ENCODE results near the gene SETD7.

Gene SETD7

DNA sequence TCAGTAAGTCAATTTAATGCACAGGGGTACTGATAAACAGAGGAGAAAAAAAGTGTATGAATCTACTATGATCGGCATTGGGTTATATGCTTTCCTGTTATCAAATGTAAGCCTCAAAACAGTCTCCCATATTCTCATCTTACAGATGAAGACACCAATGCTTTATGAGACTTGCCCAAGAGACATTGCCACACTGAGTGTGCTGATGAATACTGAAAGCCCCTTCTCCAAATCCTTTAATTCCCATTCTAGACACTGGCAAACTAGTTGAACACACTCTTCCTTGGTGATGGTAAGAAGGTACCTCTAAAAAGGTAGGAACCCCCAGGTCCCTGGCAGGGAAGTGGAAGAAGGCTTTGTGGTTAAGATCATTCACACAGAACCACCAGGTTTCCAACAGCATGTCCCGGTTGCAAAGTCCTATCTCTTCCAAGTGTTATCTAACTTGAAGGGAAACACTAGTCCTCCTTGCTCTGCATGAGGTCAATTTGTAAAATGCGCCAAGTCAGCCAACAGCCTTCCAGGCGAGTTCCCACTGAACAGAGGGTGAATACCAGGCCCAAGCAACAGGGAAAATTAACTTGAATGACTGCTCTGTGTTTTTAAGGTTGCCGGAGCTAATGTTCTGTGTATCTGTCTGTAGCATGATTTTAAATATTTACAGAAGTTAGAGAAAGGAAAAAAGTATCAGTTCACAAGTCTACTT, 5.1 kb downstream of the SETD7 start:
- Histone ChIP-seq H3K4me3 (ENCODE audit: low read length) (no peak overlapping the region), H3K27me3 (ENCODE audit: control insufficient read depth, insufficient read depth, low read length) (no peaks in the 10 kb centered on the region), H3K9me3 (ENCODE audit: control insufficient read depth, insufficient read depth, low read length) (no peaks in the 10 kb centered on the region), H3K27ac (ENCODE audit: low read length) (no peak overlapping the region), H3K4me1 (ENCODE audit: control insufficient read depth, insufficient read depth, low read length) (no peaks in the 10 kb centered on the region), H3K36me3 (ENCODE audit: control insufficient read depth, insufficient read depth, low read length) (no peaks in the 10 kb centered on the region)
- no CpG with 5 or more reads among the region's 5 CpGs for WGBS (ENCODE audit: insufficient coverage, insufficient read length)
- DNase-seq (ENCODE audit: low read depth, low spot score) = no peak

DNA sequence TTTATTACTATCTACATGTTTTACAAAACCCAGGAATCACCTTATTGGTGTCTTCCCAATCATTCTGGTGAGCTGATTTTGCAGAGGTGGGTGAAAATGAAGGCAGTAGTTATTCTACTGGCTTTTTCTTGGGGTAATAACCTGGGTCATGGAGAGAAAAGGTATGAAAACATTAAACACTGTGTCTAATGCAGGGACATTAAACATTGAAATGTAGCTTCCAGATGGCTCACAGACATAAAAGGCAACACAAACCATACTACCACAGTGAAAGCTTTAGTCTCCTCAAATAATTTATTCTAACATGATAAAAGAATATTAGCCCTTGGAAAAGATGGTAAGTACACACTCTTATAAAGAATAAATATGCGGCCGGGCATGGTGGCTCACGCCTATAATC, 8.0 kb downstream of the SETD7 start:
- no CpG with 5 or more reads among the region's 3 CpGs for WGBS (ENCODE audit: insufficient coverage, insufficient read length)
- H3K4me3 ChIP-seq (ENCODE audit: low read length) = no peak overlapping the region

DNA sequence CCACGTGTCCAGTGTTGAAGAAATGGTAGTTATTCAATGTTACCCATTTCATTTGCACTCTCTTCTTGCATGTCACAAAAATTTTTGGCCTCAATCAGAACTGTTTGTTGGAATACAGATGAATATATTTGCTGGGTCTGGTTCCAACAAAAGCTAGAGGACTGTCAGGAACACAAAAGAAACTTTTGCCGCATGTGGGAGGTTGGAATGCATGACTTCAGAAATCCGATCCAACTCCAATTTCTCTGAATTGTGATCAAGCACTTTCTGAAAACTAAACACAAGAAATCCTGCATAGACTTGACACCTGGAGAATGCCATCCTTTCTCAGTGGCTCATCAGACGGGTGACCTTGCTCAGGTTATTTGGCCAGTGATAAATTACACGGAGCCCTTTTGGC, 15.4 kb downstream of the SETD7 start:
- Histone ChIP-seq H3K36me3 (ENCODE audit: control insufficient read depth, insufficient read depth, low read length) (no peaks in the 10 kb centered on the region), H3K4me1 (ENCODE audit: control insufficient read depth, insufficient read depth, low read length) (no peaks in the 10 kb centered on the region), H3K4me3 (ENCODE audit: low read length) (no peak overlapping the region), H3K27ac (ENCODE audit: low read length) (no peak overlapping the region), H3K9me3 (ENCODE audit: control insufficient read depth, insufficient read depth, low read length) (no peaks in the 10 kb centered on the region), H3K27me3 (ENCODE audit: control insufficient read depth, insufficient read depth, low read length) (no peaks in the 10 kb centered on the region)
- WGBS (ENCODE audit: insufficient coverage, insufficient read length) = no CpG with 5 or more reads among the region's 5 CpGs
- no peak for DNase-seq (ENCODE audit: low read depth, low spot score)

More for the DNA sequence above, 8.0 kb downstream of the SETD7 start:
- no peaks in the 10 kb centered on the region for H3K36me3 ChIP-seq (ENCODE audit: control insufficient read depth, insufficient read depth, low read length)
- DNase-seq (ENCODE audit: low read depth, low spot score) = no peak
- no peaks in the 10 kb centered on the region for H3K4me1 ChIP-seq (ENCODE audit: control insufficient read depth, insufficient read depth, low read length)
- no peak overlapping the region for H3K27ac ChIP-seq (ENCODE audit: low read length)
- no peaks in the 10 kb centered on the region for H3K27me3 ChIP-seq (ENCODE audit: control insufficient read depth, insufficient read depth, low read length)
- H3K9me3 ChIP-seq (ENCODE audit: control insufficient read depth, insufficient read depth, low read length) = no peaks in the 10 kb centered on the region

DNA sequence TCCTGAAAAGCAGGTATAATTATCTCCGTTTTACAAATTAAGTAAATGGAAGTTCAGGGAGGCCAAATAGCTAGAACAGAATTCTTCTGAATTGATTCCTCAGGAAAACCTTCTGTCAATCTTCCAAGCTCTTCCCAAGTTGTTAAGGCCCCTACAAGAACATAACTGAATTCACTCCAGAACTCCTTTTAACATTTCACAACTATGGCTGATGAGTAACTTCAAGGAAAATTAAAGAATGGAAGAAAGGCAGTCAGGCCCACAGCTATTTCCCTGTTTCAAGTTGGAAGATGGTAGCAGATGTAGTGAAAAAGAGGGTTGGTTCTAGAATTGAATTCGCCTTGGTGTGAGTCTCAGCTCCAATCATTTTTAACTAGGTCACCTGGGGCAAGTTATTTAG, 15.9 kb downstream of the SETD7 start:
- DNase-seq (ENCODE audit: low read depth, low spot score) = no peak
- Histone ChIP-seq H3K9me3 (ENCODE audit: control insufficient read depth, insufficient read depth, low read length) (no peaks in the 10 kb centered on the region), H3K27me3 (ENCODE audit: control insufficient read depth, insufficient read depth, low read length) (no peaks in the 10 kb centered on the region), H3K36me3 (ENCODE audit: control insufficient read depth, insufficient read depth, low read length) (no peaks in the 10 kb centered on the region), H3K4me3 (ENCODE audit: low read length) (no peak overlapping the region), H3K27ac (ENCODE audit: low read length) (no peak overlapping the region), H3K4me1 (ENCODE audit: control insufficient read depth, insufficient read depth, low read length) (no peaks in the 10 kb centered on the region)
- WGBS (ENCODE audit: insufficient coverage, insufficient read length) = no CpG with 5 or more reads among the region's 2 CpGs

DNA sequence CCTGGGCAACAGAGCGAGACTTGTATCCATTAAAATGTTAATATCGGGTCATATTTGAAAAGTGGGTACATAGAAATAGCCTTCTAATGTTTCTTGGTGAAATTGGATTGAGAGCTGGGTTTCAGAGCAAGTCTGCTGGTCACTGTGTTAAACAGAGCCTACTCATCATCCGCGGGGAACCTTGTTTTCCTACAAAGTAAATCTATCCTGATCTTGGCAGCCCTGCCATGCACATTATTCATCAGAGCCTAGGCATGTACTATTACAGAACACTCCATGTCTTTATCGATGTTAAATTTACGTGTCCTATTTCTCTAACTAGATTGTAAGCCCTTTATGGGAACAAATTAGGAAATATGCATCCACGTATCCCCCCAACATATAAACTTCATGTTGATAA, 18.7 kb downstream of the SETD7 start:
- H3K27ac ChIP-seq (ENCODE audit: low read length) = no peak overlapping the region
- no peaks in the 10 kb centered on the region for H3K27me3 ChIP-seq (ENCODE audit: control insufficient read depth, insufficient read depth, low read length)
- no peak for DNase-seq (ENCODE audit: low read depth, low spot score)
- no peaks in the 10 kb centered on the region for H3K9me3 ChIP-seq (ENCODE audit: control insufficient read depth, insufficient read depth, low read length)
- H3K36me3 ChIP-seq (ENCODE audit: control insufficient read depth, insufficient read depth, low read length) = no peaks in the 10 kb centered on the region
- no peaks in the 10 kb centered on the region for H3K4me1 ChIP-seq (ENCODE audit: control insufficient read depth, insufficient read depth, low read length)
- no CpG with 5 or more reads among the region's 7 CpGs for WGBS (ENCODE audit: insufficient coverage, insufficient read length)
- no peak overlapping the region for H3K4me3 ChIP-seq (ENCODE audit: low read length)

DNA sequence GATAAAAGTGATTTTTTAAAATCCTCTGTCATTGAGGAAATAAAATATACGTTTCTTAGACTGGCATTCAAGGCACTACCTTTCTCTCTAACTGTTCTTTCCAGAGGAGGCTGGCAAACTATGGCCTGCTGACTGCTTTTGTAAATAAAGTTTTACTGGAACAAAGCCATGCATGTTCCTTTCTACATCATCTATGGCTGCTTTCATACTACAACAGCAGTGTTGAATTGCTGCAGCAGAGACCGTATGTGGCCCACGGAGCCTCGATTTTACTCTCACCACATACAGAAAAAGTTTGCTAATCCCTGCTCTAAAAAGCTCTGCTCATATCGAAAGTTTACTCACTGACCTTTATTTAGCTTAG, 20.2 kb downstream of the SETD7 start:
- H3K27me3 ChIP-seq (ENCODE audit: control insufficient read depth, insufficient read depth, low read length) = no peaks in the 10 kb centered on the region
- no peaks in the 10 kb centered on the region for H3K9me3 ChIP-seq (ENCODE audit: control insufficient read depth, insufficient read depth, low read length)
- no peak overlapping the region for H3K27ac ChIP-seq (ENCODE audit: low read length)
- no peak for DNase-seq (ENCODE audit: low read depth, low spot score)
- WGBS (ENCODE audit: insufficient coverage, insufficient read length) = no CpG with 5 or more reads among the region's 5 CpGs
- no peak overlapping the region for H3K4me3 ChIP-seq (ENCODE audit: low read length)
- no peaks in the 10 kb centered on the region for H3K36me3 ChIP-seq (ENCODE audit: control insufficient read depth, insufficient read depth, low read length)
- H3K4me1 ChIP-seq (ENCODE audit: control insufficient read depth, insufficient read depth, low read length) = no peaks in the 10 kb centered on the region

DNA sequence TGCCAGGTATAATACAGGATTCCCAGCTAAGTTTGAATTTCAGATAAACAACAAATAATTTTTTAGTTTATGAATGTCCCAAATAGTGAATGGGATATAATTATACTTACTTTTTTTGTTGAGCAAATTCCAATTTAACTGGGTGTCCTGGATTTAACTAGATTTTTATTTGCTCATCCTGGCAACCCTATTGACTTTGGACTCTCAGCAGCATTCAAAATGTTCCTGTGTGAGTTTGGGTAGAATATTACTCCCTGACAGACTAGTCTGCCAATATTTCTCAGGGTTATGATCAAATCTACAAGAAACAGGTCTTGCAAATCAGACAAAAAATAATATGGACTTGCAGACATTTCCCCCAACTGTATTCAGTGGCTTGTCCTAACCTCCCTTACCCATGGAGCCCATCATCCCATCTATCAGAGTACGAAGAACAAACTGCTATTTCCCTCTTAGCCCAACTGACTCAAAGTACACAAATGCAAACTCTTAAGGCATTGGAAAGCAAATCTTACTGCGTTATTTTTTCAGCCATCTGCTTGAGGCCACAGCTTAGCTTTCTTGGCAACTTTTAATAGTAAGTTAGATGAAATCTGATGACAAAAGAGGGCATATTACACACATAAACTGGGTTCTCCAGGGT, 20.7 kb downstream of the SETD7 start:
- no peak overlapping the region for H3K4me3 ChIP-seq (ENCODE audit: low read length)
- no peak for DNase-seq (ENCODE audit: low read depth, low spot score)
- no peaks in the 10 kb centered on the region for H3K36me3 ChIP-seq (ENCODE audit: control insufficient read depth, insufficient read depth, low read length)
- no peak overlapping the region for H3K27ac ChIP-seq (ENCODE audit: low read length)
- no peaks in the 10 kb centered on the region for H3K9me3 ChIP-seq (ENCODE audit: control insufficient read depth, insufficient read depth, low read length)
- no peaks in the 10 kb centered on the region for H3K27me3 ChIP-seq (ENCODE audit: control insufficient read depth, insufficient read depth, low read length)
- no CpG with 5 or more reads among the region's 2 CpGs for WGBS (ENCODE audit: insufficient coverage, insufficient read length)
- no peaks in the 10 kb centered on the region for H3K4me1 ChIP-seq (ENCODE audit: control insufficient read depth, insufficient read depth, low read length)

DNA sequence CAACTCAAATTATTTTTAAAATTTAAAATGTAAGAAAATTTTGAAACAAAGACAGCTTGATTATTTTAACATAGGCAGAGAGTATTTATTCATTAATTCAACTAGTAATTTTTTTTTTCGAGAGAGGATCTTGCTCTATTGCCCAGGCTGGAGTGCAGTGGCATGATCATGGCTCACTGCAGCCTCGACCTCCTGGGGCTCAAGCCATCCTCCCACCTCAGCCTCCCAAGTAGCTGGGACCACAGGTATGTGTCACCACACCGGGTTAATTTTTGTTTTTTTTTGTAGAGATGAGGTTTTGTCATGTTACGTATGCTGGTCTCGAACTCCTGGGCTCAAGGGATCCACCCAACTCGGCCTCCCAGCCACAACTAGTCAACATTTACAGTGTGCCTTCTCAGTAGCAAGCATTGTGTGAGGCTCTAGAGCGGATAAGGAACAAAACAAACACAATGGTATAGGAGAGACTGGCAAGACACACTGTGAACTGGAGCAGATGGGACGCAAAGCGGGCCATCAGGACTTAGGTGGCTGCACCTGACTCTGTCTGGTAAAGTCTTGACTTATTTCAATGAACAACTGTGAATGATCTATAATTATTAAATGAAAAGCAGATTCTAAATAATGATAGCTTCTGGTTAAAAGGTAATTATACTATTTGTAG, 21.6 kb downstream of the SETD7 start:
- H3K4me1 ChIP-seq (ENCODE audit: control insufficient read depth, insufficient read depth, low read length) = no peaks in the 10 kb centered on the region
- DNase-seq (ENCODE audit: low read depth, low spot score) = no peak
- H3K9me3 ChIP-seq (ENCODE audit: control insufficient read depth, insufficient read depth, low read length) = no peaks in the 10 kb centered on the region
- no peaks in the 10 kb centered on the region for H3K27me3 ChIP-seq (ENCODE audit: control insufficient read depth, insufficient read depth, low read length)
- H3K27ac ChIP-seq (ENCODE audit: low read length) = no peak overlapping the region
- WGBS (ENCODE audit: insufficient coverage, insufficient read length) = no CpG with 5 or more reads among the region's 9 CpGs
- no peak overlapping the region for H3K4me3 ChIP-seq (ENCODE audit: low read length)
- no peaks in the 10 kb centered on the region for H3K36me3 ChIP-seq (ENCODE audit: control insufficient read depth, insufficient read depth, low read length)

DNA sequence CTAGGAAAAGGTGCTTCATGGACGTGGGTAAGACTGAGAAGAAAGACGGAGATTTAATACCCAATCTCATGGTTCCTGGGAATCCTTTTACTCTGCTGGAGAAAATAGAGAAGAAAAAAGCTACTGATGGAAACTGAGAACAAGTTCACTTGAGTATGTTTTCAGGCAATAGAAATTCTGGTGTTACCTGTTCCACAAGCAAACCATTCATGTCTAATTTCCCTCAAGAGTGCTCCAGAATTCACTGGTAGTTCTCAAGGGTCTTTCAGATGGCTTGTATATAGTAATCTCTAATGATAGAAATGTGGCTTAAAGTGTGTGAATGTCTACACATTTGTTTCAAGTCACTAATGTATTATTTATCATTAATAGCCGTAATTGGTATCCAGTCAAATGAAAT, 22.5 kb downstream of the SETD7 start:
- H3K36me3 ChIP-seq (ENCODE audit: control insufficient read depth, insufficient read depth, low read length) = no peaks in the 10 kb centered on the region
- DNase-seq (ENCODE audit: low read depth, low spot score) = no peak
- H3K9me3 ChIP-seq (ENCODE audit: control insufficient read depth, insufficient read depth, low read length) = no peaks in the 10 kb centered on the region
- H3K27ac ChIP-seq (ENCODE audit: low read length) = no peak overlapping the region
- H3K27me3 ChIP-seq (ENCODE audit: control insufficient read depth, insufficient read depth, low read length) = no peaks in the 10 kb centered on the region
- WGBS (ENCODE audit: insufficient coverage, insufficient read length) = no CpG with 5 or more reads among the region's 3 CpGs
- no peak overlapping the region for H3K4me3 ChIP-seq (ENCODE audit: low read length)
- no peaks in the 10 kb centered on the region for H3K4me1 ChIP-seq (ENCODE audit: control insufficient read depth, insufficient read depth, low read length)

DNA sequence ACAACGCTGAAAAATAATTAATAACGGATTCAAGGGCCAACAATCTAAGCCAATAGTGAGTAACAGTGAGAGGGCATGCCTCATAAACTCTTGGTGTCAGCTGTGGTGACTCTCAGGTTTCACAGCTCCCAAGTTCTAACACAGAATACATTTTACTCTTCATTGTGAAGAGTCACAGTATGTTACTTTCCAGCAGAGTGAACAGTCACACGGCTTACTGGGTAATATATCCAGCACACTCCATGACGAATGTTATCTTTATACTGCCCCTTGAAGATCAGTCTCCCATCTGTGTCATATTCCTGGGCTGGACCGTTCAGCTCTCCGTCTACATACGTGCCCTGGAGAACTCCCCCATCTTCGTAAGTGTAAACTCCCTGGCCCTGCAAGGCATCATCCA, 23.1 kb downstream of the SETD7 start:
- Histone ChIP-seq H3K4me3 (ENCODE audit: low read length) (no peak overlapping the region), H3K4me1 (ENCODE audit: control insufficient read depth, insufficient read depth, low read length) (no peaks in the 10 kb centered on the region), H3K27me3 (ENCODE audit: control insufficient read depth, insufficient read depth, low read length) (no peaks in the 10 kb centered on the region), H3K27ac (ENCODE audit: low read length) (no peak overlapping the region), H3K36me3 (ENCODE audit: control insufficient read depth, insufficient read depth, low read length) (no peaks in the 10 kb centered on the region), H3K9me3 (ENCODE audit: control insufficient read depth, insufficient read depth, low read length) (no peaks in the 10 kb centered on the region)
- DNase-seq (ENCODE audit: low read depth, low spot score) = no peak
- no CpG with 5 or more reads among the region's 8 CpGs for WGBS (ENCODE audit: insufficient coverage, insufficient read length)
